HepG2 (cell line): ENCODE measurements around the gene BCO2. TPM values are rescaled to one million over a fixed set of nuclear protein-coding genes. Genes with fewer than 3 reads are reported as not detected.

Experiments
- ATAC-seq: fragments of 200-7000 bp; cut with Tn5 transposase; 3 replicates; pipeline ENCODE4 v1.9.1; 2020; ENCODE audit warnings: mild to moderate bottlenecking, moderate library complexity
- BruUV-seq: library from RNA; stranded (reverse); fragments of 400-500 nt; replicated peaks from 2 replicates; lab custom pipeline; 2021; lab: Mats Ljungman, UMichigan
- CTCF ChIA-PET: fragments of 300-600 bp; formaldehyde crosslinking; extraction: SDS; loops from one replicate; lab custom pipeline; 2021; ENCODE audit warnings: low total read pairs, inconsistent platforms, low intra/inter-chr PET ratio; lab: Yijun Ruan, JAX
- POLR2A ChIA-PET: fragments of 350-600 bp; sonication (Branson Sonifier 250); formaldehyde crosslinking; loops from one replicate; lab custom pipeline; 2020; ENCODE audit warnings: antibody characterized with exemption, inconsistent platforms; lab: Yijun Ruan, JAX
- DNase-seq: peaks from one replicate; pipeline ENCODE4 v3.0.0-alpha.2; 2015; ENCODE audit warnings: low spot score
- FAIRE-seq: peaks from 3 replicates; lab custom pipeline; 2011; peaks lifted over from hg19 to GRCh38; lab: Jason Lieb, UNC
- H2AFZ ChIP-seq: one replicate; pipeline ENCODE4 v1.6.1; 2011; ENCODE audit warnings: low read length, inconsistent platforms
- H3K27ac ChIP-seq: fragments of 300-600 bp; 3 replicates; pipeline ENCODE4 v1.8.0; 2011; ENCODE audit warnings: mixed run types, mild to moderate bottlenecking, mixed read lengths, low read length, inconsistent platforms; ENCODE audit not compliant: insufficient read depth; ENCODE audit errors: extremely low read length
- H3K27me3 ChIP-seq, 2 experiments: fragments of 200-600 bp in 1 of 2; 2 replicates in 1 of 2; 3 replicates in 1 of 2; pipeline versions ENCODE4 v1.6.0 to v1.8.0; 2011; ENCODE audit warnings: low read length in 2 of 2, mild to moderate bottlenecking in 2 of 2, moderate library complexity in 2 of 2, inconsistent platforms in 1 of 2; ENCODE audit not compliant: insufficient read depth in 2 of 2, control insufficient read depth in 1 of 2
- H3K36me3 ChIP-seq, 2 experiments: fragments of 200-600 bp in 1 of 2; replicated peaks in 1 of 2; 2 replicates in 1 of 2; 3 replicates in 1 of 2; pipeline versions ENCODE4 v1.5.1 to v1.8.0; 2011; ENCODE audit warnings: low read length in 2 of 2, inconsistent platforms in 1 of 2; ENCODE audit not compliant: insufficient read depth in 2 of 2, control insufficient read depth in 1 of 2
- H3K4me1 ChIP-seq: 2 replicates; pipeline ENCODE4 v1.5.1; 2012; ENCODE audit warnings: low read length, inconsistent platforms; ENCODE audit not compliant: insufficient read depth
- H3K4me2 ChIP-seq: 2 replicates; pipeline ENCODE4 v1.6.0; 2011; ENCODE audit warnings: low read depth, low read length, inconsistent platforms
- H3K4me3 ChIP-seq, 3 experiments: fragments of 200-600 bp in 1 of 3; sonication (generic), shearing (Covaris generic) in 1 of 3; replicated peaks in 1 of 3; 2 replicates each; pipeline ENCODE4 v1.5.1; 2011 to 2016; ENCODE audit warnings: low read length in 3 of 3, inconsistent platforms in 2 of 3, low read depth in 2 of 3, mild to moderate bottlenecking in 2 of 3, control low read depth in 1 of 3, mixed read lengths in 1 of 3; ENCODE audit not compliant: insufficient read depth in 1 of 3
- H3K79me2 ChIP-seq: one replicate; pipeline ENCODE4 v1.6.1; 2011; ENCODE audit warnings: low read length, inconsistent platforms; ENCODE audit not compliant: insufficient read depth
- H3K9ac ChIP-seq: 2 replicates; pipeline ENCODE4 v1.6.0; 2011; ENCODE audit warnings: mild to moderate bottlenecking, low read depth, low read length, inconsistent platforms; ENCODE audit not compliant: insufficient read depth
- H3K9me3 ChIP-seq: 2 replicates; pipeline ENCODE4 v1.5.1; 2012; ENCODE audit warnings: mild to moderate bottlenecking, low read length
- H4K20me1 ChIP-seq: 2 replicates; pipeline ENCODE4 v1.6.0; 2011; ENCODE audit warnings: inconsistent platforms, mild to moderate bottlenecking, low read length, moderate library complexity; ENCODE audit not compliant: insufficient read depth
- EP300 ChIP-seq, 3 experiments: sonication (generic) in 1 of 3; formaldehyde crosslinking in 1 of 3; IDR thresholded peaks; 2 replicates each; pipeline versions ENCODE4 v1.5.1 to v1.6.1; 2011 to 2020; ENCODE audit warnings: low read depth in 2 of 3, low read length in 2 of 3, borderline replicate concordance in 1 of 3, improper control_type of control experiment in 1 of 3, mild to moderate bottlenecking in 1 of 3, missing genetic modification reagents in 1 of 3, moderate library complexity in 1 of 3
- FOXK1 ChIP-seq: sonication (generic); formaldehyde crosslinking; IDR thresholded peaks from 2 replicates; pipeline ENCODE4 v1.4.0; 2020; ENCODE audit warnings: low read depth, missing genetic modification reagents, borderline replicate concordance
- FOXO1 ChIP-seq: sonication (generic); formaldehyde crosslinking; IDR thresholded peaks from 2 replicates; pipeline ENCODE4 v1.4.0; 2020; ENCODE audit warnings: missing genetic modification reagents
- KAT8 ChIP-seq: IDR thresholded peaks from 2 replicates; pipeline ENCODE4 v1.6.1; 2016; ENCODE audit warnings: missing genetic modification reagents, missing compliant biosample characterization
- LRRFIP1 ChIP-seq: sonication (generic); formaldehyde crosslinking; conservative IDR thresholded peaks from 2 replicates; pipeline ENCODE4 v1.4.0; 2020; ENCODE audit warnings: missing genetic modification reagents
- MYNN ChIP-seq: sonication (generic); formaldehyde crosslinking; IDR thresholded peaks from 2 replicates; pipeline ENCODE4 v1.4.0; 2020; ENCODE audit warnings: mild to moderate bottlenecking, low read depth, missing genetic modification reagents
- SKIL ChIP-seq: sonication (generic); formaldehyde crosslinking; IDR thresholded peaks from 2 replicates; pipeline ENCODE4 v1.8.0; 2022; ENCODE audit warnings: missing genetic modification reagents, mild to moderate bottlenecking, moderate library complexity, borderline replicate concordance
- SOX13 ChIP-seq, 3 experiments: fragments of 450-650 bp in 1 of 3; sonication (generic) in 1 of 3; formaldehyde crosslinking in 1 of 3; IDR thresholded peaks in 2 of 3; conservative IDR thresholded peaks in 1 of 3; 2 replicates each; pipeline versions ENCODE4 v1.5.0 to v1.6.1; 2016 to 2020; ENCODE audit warnings: antibody characterized with exemption in 1 of 3, mild to moderate bottlenecking in 1 of 3, missing compliant biosample characterization in 1 of 3, missing genetic modification reagents in 1 of 3, moderate library complexity in 1 of 3
- TOE1 ChIP-seq: sonication (generic); formaldehyde crosslinking; IDR thresholded peaks from 2 replicates; pipeline ENCODE4 v1.4.0; 2020; ENCODE audit warnings: mild to moderate bottlenecking, missing genetic modification reagents
- YEATS2 ChIP-seq: sonication (generic); formaldehyde crosslinking; IDR thresholded peaks from 2 replicates; pipeline ENCODE4 v1.4.0; 2020; ENCODE audit warnings: missing genetic modification reagents, borderline replicate concordance
- ZBTB42 ChIP-seq: sonication (generic); formaldehyde crosslinking; IDR thresholded peaks from 2 replicates; pipeline ENCODE4 v1.5.0; 2020; ENCODE audit warnings: mild to moderate bottlenecking, missing genetic modification reagents
- ZNF136 ChIP-seq: sonication (generic); formaldehyde crosslinking; IDR thresholded peaks from 2 replicates; pipeline ENCODE4 v1.8.1; 2022; ENCODE audit warnings: low read depth, mild to moderate bottlenecking, moderate library complexity, missing genetic modification reagents
- ZNF503 ChIP-seq: sonication (generic); formaldehyde crosslinking; IDR thresholded peaks from 2 replicates; pipeline ENCODE4 v1.4.0; 2020; ENCODE audit warnings: missing genetic modification reagents
- ZSCAN29 ChIP-seq: sonication (generic); formaldehyde crosslinking; conservative IDR thresholded peaks from 2 replicates; pipeline ENCODE4 v1.4.0; 2020; ENCODE audit warnings: mild to moderate bottlenecking, missing genetic modification reagents
- WGBS: methylation state at CpG from one replicate; pipeline ENCODE4 v1.1.6; 2017; ENCODE audit warnings: low lambda C conversion rate; 5-methylcytosine and 5-hydroxymethylcytosine counted together
- in situ Hi-C: cut with HindIII; loops from 2 replicates; pipeline ENCODE4 v1.10.0; 2017; ENCODE audit warnings: low pct_unique_long_range_greater_than_20kb; ENCODE audit not compliant: extremely low pct_ligation_motif_present
- intact Hi-C: fragments of 100-400 bp; cut with micrococcal nuclease; formaldehyde crosslinking; loops from one replicate; pipeline ENCODE4 v1.10.0; 2022; ENCODE audit not compliant: unreplicated experiment
- polyA plus RNA-seq, 8 experiments: library from polyadenylated mRNA; depleted of rRNA in 3 of 8; stranded (reverse) in 7 of 8; unstranded in 1 of 8; fragments of >200 nt; fragmentation: Illumina TruSeq in 4 of 8; extraction: Trizol in 4 of 8; gene quantifications; 2 replicates each; pipeline versions ENCODE4 v1.2.1 to v1.2.3, GENCODE V29; 2011 to 2016; ENCODE audit warnings: low read depth in 4 of 8, missing spikeins in 1 of 8, mixed read lengths in 1 of 8; ENCODE audit not compliant: insufficient read depth in 1 of 8
- total RNA-seq, 5 experiments: library from RNA; depleted of rRNA; stranded (reverse); fragments of >200 nt; fragmentation: Illumina TruSeq; extraction: Trizol; gene quantifications; 2 replicates each; pipeline ENCODE4 v1.2.3, GENCODE V29; 2016; ENCODE audit warnings: low read depth in 1 of 5
- TF ChIP-seq, protein P1 (sequence below): sonication (generic); formaldehyde crosslinking; IDR thresholded peaks from 2 replicates; pipeline ENCODE4 v1.5.0; 2020; ENCODE audit warnings: missing genetic modification reagents

BCO2 gene
- total and polyA plus RNA-seq, 2 of the 13 experiments (the other 11 are each of a cell fraction or from before 2014, with no cell fraction given): 0.38 to 0.58 TPM

DNA sequence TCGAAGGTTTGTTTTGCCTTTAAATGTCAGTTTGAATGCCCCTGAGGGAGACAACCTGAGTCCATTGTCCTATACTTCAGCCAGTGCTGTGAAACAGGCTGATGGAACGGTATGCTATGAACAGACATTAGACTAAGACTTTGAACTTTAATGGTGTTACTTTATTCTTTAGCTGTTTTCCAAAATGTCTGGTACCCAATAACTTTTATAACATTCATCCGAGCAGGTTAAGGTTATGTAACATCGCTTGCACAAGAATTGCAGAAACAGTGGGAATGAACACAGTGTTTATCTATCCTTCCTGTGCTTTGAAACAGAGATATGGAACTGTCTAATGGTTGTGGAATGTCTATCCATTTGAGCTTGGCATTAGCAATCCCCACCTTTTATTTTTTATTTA, 38.4 kb downstream of the BCO2 start:
- no peak overlapping the region for H3K4me3 ChIP-seq
- no TSS peak for BruUV-seq
- no peak overlapping the region for H3K4me2 ChIP-seq
- peak; percentile 67 for ATAC-seq
- peak; percentile 72 for DNase-seq
- intact Hi-C loops: loop anchor here (10.0 kb wide), 1 partner anchor 1071 kb away; no protein-coding TSS in a partner anchor
- H3K27ac ChIP-seq: no peak overlapping the region
- ChIA-PET POLR2A (interaction anchor here (0.9 kb wide), 1 partner anchor 100 kb away, joined by 4 read pairs; no protein-coding TSS in a partner anchor), CTCF (no interaction called here)
- H3K4me1 ChIP-seq: peaks cover 11% of the 10 kb centered on the region
- H2AFZ ChIP-seq: no peak overlapping the region
- H3K79me2 ChIP-seq: no peaks in the 10 kb centered on the region
- WGBS: 2% methylated on average over 4 of the region's 4 CpGs
- H3K9me3 ChIP-seq: no peaks in the 10 kb centered on the region
- in situ Hi-C loops: loop anchor here (10.0 kb wide), 1 partner anchor 341 kb away; no protein-coding TSS in a partner anchor
- no peaks in the 10 kb centered on the region for H4K20me1 ChIP-seq
- H3K36me3 ChIP-seq: no peaks in the 10 kb centered on the region
- peak; percentile 42 for FAIRE-seq
- no peaks in the 10 kb centered on the region for H3K27me3 ChIP-seq
- H3K9ac ChIP-seq: no peak overlapping the region
- TF ChIP-seq ZNF136 (CRISPR knock-in tag): no peak
- no peak for TF ChIP-seq FOXO1 (CRISPR knock-in tag)
- TF ChIP-seq MYNN (CRISPR knock-in tag): no peak
- TF ChIP-seq EP300 (IDR thresholded peaks at IDR 0.05; ENCODE audit: low read depth in 2 of 2, low read length in 2 of 2): peak in 1 of 2 experiments; percentile 41; a peak in 1 of 4 replicates
- peak; percentile 39; the same call in 1 of the 2 replicates for TF ChIP-seq EP300 (CRISPR knock-in tag; IDR thresholded peaks at IDR 0.05; ENCODE audit: borderline replicate concordance)
- no peak for TF ChIP-seq YEATS2 (CRISPR knock-in tag)
- 0 out of 2 replicates have a peak, but pooled peaks have one; percentile 33 for TF ChIP-seq FOXK1
- TF ChIP-seq, protein P1, sequence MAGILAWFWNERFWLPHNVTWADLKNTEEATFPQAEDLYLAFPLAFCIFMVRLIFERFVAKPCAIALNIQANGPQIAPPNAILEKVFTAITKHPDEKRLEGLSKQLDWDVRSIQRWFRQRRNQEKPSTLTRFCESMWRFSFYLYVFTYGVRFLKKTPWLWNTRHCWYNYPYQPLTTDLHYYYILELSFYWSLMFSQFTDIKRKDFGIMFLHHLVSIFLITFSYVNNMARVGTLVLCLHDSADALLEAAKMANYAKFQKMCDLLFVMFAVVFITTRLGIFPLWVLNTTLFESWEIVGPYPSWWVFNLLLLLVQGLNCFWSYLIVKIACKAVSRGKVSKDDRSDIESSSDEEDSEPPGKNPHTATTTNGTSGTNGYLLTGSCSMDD (CRISPR knock-in tag): no peak
- TF ChIP-seq KAT8 (CRISPR knock-in tag): 0 out of 2 replicates have a peak, but pooled peaks have one; percentile 21
- no peak for TF ChIP-seq ZBTB42 (CRISPR knock-in tag)
- no peak for TF ChIP-seq SKIL
- no peak for TF ChIP-seq SOX13 (IDR thresholded peaks at IDR 0.05)
- peak in 1 of 2 experiments; percentile 61; a peak in 1 of 4 replicates for TF ChIP-seq SOX13 (CRISPR knock-in tag; conservative IDR thresholded peaks at IDR 0.05 in 1 of 2, IDR thresholded peaks at IDR 0.05 in 1 of 2)
- TF ChIP-seq ZSCAN29: no peak
- no peak for TF ChIP-seq LRRFIP1 (CRISPR knock-in tag)
- TF ChIP-seq TOE1 (CRISPR knock-in tag): no peak
- no peak for TF ChIP-seq ZNF503
